GM19239 (cell line): ENCODE measurements around the gene YOD1.

Source experiments
- DNase-seq: peaks from one replicate; pipeline ENCODE4 v3.0.0; 2011; ENCODE audit warnings: low spot score; ENCODE audit not compliant: insufficient read length
- FAIRE-seq: peaks from 2 replicates; lab custom pipeline; 2011; peaks lifted over from hg19 to GRCh38; lab: Jason Lieb, UNC

YOD1 gene

DNA sequence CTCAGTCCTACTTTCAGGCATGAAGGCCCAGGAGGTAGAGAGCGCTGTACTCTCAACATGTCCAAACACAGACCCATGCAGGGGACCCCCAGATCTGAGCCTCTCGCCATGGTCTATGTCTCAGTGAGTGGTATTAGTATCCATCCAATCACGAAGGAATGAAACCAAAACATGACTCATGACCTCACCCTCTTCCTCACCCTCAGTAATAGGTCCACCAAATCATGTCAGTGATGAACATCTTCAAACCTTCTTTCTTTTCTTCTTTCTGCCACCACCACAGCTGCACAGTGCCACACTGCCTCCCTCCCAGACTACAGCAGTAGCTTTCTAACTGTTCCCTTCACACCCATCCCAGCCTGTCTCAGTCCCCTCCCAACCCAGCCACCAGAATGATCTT, 35.2 kb downstream of the YOD1 start:
- no peak for FAIRE-seq
- DNase-seq: no peak

DNA sequence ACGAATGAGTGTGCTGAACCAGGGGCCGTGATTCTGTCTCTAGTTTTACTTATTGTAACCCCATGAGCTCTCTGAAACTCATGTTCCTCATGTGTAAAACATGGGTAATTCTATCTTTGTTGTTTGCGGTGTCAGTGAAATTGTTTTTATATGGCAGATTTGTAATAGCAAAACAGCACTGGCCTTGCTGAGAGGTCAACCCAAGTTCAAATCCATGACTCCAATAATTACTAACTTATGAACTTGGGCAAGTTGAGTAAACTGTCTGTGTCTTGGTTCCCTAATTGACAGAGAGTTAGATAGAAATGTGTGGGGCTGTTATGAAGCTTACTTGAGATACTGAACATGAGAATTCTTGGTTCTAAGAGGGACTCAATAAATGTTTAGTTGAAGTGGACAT, 36.3 kb downstream of the YOD1 start:
- DNase-seq (no peak), FAIRE-seq (no peak)

DNA sequence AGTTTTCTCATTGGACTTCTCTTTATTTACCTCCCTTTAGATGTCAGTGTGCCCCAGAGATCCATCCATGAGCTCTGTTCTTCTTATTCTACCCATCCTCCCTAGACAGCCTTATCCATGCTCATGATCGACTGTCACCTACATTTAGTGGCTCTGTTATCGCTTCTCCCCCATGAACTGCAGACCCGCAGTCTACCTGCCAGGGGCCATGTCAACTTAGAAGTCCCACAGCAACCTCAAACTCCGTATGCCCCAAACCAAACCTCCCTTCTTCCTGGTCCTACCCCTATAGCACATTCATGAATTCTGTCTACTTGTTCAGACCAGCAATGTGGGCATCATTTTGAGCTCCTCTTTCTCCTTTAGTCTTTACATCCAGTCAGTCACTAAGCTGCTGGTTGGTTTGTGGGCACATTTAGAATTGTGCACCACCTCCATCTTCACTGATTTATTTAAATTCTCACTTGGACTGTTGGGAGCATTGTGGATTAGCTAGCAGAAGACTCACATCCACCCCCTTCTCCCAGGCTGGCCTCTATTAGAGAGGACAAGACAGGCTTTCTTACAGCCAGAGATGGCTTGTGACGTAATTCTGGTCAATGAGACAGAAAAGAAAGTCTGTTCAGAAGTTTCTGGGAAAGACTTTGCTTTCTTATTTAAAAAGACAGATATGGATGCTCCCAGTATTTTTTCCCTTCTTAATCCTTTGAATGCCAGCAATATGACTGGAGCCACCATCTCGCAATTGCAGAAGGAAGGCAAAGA, 37.5 kb downstream of the YOD1 start:
- FAIRE-seq (no peak), DNase-seq (no peak)

DNA sequence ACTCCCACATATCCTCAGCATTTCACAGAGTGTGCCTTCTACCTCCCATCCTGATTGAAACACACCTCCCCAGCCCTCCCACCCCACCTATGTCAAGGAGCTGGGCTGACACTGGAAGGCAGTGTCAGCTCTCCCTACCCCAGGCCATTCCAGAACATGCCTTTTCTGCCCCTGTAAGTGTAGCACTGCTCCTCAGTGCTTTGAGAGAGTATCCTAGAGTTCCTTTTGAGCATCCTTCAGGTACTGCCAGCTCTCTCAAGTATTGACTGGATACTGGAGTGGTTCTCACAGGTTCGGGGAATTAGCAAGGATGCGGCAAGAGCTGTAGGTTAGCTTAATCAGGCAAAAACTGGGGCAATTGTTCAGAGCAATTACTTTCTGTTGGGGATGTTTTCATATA, 40.3 kb downstream of the YOD1 start:
- DNase-seq (no peak), FAIRE-seq (no peak)

DNA sequence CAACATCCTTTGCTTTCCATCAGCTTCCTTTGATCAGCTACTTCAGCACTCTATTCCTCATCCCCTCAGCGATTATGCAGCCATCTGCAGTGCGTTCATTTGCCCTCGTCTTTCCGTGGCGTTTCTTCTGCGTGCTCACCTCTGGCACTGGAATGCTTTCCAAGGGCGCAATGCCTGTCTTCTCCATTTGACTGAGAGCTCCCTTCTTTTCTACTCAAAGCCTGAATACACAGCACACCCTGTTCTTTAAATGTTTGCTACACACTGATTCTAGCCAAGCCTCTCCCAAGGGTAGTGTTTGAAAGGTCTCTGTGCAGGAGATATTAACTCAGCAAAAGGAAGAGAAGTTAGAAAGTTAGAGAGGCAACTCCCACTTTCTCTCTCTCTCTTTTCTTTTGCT, 41.1 kb downstream of the YOD1 start:
- no peak for FAIRE-seq
- DNase-seq: no peak

DNA sequence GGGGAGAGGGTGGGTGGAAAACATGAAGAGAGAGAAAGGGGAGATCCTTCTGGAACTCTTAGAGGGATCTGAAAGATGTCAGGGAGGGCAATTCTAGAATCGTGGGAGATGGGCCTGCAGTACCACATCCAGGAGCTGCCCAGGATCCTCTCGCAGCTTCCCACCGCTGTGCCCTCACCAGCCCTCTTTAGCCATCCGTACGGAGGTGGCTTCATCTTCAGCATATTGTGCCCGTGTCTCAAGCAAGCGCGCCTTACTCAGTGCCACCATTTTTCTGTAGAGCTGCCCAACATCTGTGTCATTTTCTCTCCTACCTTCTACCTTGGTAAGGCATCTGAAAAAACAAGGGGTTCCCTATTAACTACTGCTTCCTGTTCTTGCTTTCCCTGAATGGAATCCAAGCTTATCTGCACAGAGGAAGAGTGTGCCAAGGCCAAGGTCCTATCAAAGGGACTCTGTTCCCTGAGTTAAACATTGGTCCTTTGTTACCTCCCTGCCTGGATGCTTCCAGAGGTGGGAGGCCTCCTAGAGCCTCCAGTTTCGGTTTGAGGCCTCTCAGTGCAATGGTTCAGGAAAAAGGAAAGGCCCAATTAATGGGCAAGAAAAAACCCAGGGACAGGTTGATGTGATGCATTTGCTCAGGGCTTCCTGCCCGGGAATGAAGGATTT, 41.7 kb downstream of the YOD1 start:
- no peak for DNase-seq
- no peak for FAIRE-seq

DNA sequence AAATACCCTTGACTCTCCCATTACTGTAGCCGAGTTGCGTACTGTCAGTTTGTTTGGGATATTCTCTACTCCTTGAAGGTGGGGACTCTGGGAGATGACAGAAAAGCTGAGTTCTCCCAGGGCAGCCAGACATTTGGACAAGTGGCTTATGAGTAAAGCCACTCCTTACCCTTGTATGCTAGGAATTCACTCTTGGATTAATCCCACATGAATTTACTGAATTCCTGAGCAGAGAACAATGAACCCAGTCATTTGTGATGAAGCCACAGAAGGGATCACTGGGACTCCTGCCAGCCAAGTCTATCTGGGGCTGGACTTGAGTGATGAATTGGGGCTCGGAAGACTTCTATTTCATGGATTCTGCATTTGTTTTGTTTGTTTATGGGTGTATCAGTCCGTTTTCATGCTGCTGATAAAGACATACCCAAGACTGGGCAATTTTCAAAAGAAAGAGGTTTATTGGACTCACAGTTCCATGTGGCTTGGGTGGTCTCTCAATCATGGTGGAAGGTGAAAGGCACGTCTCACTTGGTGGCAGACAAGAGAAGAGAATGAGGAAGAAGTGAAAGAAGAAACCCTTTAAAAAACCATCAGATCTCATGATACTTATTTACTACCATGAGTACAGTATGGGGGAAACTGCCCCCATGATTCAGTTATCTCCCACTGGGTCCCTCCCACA, 43.5 kb downstream of the YOD1 start:
- DNase-seq (no peak), FAIRE-seq (no peak)

DNA sequence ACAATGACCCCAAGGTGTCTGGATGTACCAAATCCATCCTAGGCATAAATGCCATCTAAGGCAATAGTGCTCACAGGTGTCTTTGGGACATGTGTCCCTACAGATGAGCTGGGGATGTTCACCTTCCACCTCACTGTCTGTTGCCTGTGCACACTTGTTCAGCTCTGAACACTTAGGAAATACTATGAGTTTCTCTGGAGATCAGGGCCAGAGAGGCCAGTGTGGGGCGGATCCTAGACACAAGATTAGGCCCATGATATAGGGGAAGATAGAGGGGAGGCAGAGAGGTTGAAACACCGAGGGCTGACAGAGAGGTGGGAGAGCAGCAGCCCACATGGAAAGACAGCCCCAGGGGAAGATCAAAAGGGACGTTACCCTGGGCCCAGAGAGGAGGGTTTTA, 44.1 kb downstream of the YOD1 start:
- no peak for DNase-seq
- FAIRE-seq: no peak

DNA sequence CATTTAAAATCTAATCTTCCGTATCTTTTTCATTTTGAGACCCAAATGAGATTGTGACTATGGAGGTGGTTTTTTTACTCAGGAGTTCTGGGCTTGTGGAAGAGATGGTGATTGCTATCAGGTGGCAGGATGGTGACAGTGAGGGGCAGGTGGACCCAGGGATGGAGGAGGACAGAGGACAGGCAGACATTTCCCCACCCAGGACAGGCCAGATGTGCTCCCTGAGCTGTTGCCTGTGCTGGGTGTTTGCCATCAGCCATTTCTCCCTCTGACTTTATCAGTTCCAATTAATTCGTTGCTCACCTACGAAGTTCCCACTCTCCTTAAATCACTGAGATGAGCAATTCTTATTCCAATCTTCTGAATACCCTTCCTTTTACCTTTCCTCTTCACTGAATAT, 44.9 kb downstream of the YOD1 start:
- FAIRE-seq (no peak), DNase-seq (no peak)

DNA sequence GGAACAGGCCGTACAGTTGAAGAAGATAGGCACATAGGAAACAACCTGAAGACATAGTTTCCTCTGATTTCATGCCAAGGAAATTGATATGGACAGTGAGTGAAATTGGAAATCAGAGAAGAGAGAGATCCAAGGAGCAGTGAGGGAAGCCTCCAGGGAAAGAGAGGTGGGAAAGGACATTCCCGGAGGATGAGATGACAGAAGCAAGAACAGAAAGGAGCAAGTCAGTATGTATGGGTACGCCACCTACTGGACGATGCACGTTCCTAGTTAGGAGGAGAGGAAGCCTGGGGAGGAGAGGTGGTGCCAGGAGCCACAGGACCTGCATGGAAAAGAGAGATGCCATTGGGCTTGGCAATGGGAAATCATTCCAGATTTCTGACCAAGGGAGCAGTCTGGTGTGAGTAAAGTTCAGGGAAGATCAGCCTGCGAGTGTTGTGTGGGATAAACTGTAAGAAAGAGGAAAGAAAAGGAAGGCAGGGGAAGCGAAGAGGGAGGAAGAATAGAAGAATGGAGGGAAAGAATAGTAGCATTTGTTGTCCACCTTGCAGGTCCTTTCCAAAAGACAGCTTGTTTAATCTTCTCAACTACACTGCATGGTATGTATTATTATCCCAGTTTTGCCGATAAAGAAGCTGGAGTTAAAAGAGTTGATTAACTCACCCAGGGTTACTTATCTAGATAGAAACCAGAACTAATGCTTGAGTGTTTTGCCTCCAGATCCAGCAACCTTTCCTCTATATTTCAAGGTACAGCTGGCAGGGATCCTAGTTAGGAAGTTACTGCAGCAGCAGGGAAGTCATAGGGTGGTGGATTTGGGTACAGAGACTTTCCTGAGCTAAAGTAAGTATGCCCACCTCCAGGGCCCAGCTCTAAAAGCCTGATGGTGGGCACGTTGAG, 45.8 kb downstream of the YOD1 start:
- peak; percentile 27 for DNase-seq
- peak; percentile 63 for FAIRE-seq

DNA sequence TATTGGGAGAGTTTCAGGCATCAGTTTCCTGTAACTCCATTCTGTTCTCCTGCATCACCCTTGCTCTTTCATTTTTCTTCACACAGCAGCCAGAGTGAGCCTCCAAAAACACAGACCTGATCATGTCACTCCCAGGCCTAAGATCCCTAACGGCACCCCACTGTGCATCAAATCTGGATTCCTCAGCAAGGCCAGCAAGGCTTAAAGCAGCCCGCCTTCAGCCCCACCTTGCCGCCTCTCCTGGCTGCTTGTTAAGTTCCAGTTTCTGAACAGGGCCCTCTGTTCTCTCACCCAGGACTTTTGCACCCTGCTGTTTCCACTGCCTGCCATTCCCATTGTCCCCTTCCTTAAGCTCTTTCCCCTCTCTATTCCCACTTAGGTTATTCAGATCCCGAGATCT, 47.8 kb downstream of the YOD1 start:
- no peak for DNase-seq
- no peak for FAIRE-seq

DNA sequence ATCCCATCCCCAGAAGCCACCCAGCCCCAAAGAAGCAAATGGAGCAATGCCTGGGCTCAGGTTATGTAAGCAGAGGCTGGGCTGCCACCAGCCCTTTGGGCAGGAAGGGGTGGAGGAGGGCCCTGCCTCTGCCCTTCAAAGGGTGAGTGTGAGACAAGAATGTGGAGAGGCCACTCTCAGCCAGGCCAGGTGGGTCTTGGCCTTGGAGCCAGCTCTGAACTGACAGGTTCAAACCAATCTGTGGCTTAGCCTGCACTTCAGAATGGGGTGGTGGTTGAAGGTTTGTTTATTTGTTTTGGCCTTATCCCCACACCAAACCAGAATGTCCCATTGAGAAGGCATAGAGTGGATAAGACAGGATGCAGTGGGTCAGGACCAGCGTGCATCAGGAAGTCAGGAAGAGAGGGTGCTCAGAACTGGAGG, 48.3 kb downstream of the YOD1 start:
- no peak for DNase-seq
- no peak for FAIRE-seq

DNA sequence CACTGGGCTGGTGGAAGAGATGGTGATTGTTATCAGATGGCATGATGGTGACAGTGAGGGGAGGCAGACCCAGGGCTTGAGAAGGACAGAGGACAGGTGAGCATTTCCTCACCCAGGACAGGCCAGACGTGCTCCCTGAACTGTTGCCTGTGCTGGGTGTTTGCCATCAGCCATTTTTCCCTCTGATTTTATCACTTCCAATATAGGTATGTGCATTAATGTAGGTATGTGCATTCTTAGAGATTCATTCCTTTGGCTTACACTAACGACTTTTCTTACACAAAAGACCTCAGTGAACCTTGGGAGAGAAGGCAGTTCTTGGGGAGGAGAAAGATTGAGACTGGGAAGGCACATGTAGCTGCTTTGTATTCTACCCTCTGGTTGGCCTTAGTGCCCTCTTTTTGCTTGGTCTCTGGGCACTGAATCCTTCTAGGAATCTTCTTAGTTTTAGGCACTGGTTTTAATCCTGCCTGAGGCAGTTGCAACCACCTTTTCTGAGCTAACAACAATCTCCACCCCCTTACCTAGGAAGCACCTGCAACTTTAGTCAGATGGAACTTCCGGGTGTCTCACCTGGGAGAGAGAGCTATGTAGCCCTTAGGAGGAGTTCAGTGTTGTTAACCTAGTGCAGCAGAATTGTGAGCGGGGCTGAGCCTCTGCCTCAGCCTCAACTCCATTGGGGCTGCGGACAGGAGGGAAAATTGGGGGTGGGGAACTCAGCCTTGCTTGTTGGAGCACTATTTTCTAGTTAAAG, 49.3 kb downstream of the YOD1 start:
- FAIRE-seq (no peak), DNase-seq (no peak)

DNA sequence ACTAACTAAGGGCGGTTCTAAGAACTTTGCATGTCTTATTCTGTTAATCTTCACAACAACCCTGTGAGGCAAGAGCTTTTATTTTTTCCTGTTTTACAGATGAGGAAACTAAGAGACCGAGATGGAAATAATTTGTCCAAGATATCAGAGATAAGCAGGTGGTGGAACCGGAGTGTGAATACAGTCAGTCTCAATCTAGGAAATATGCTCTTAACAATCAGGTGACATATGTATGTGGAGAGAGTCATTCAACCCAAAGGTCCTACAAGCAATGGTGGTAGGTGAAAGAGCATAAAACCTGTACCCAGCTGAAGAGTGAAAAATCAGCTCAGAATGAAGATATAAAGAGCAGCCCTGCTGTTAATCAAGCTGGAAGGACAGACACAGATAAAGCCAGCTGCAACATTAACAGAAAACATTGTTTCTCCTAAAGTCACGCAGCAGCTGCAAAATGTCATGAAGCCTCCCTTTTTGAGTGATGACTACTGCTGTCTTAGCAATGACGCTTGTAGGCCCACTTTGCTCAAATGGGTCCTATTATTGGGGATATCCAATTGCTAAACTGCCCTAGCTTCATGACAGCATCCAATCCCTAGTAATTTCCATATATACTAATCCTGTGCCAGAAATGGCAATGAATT, 50.2 kb downstream of the YOD1 start:
- DNase-seq (no peak), FAIRE-seq (no peak)

DNA sequence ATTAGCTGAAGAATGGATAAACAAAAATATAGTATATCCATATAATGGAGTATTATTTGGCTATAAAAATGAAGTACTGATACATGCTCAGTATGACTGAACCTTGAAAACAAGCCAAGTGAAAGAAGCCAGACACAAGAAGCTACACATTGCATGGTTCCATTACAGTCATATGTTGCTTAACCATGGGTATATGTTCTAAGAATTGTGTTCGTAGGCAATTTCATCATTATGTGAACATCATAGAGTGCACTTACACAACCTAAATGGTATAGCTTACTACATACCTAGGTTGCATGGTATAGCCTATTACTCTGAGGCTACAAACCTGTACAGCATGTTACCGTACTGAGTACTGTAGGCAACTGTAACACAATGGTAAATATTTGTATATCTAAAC, 52.2 kb downstream of the YOD1 start:
- DNase-seq: no peak
- no peak for FAIRE-seq
